Activated T-cell treated with anti-CD3 and anti-CD28 coated beads for 1 hour (primary cell): ENCODE measurements around the gene SECTM1.
"Not testable (repeated sequence)": the region's sequence is repeated elsewhere in the genome, so short reads cannot be mapped to it uniquely, and the experiment has no call there.

Experiments
- DNase-seq: peaks from one replicate; pipeline ENCODE4 v3.0.0-alpha.2; 2020; ENCODE audit warnings: low read depth

Gene SECTM1

DNA sequence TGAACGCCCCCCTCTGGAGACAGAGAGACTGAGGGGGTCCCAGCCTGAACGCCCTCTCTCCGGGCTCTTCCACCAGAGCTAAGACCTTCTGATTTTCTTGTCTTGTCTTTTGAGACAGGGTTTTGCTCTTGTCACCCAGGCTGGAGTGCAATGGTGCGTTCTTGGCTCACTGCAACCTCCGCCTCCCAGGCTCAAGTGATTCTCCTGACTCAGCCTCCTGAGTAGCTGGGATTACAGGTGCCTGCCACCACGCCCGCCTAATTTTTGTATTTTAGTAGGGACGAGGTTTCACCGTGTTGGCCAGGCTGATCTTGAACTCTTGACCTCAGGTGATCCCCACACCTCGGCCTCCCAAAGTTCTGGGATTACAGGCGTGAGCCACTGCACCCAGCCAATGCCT, 14.4 kb upstream of the SECTM1 start:
- DNase-seq, result not testable (repeated sequence)

- no peak for DNase-seq
Observed at GRCh38 chr17:82346342-82347300, 13.1 kb upstream of the SECTM1 start.

DNA sequence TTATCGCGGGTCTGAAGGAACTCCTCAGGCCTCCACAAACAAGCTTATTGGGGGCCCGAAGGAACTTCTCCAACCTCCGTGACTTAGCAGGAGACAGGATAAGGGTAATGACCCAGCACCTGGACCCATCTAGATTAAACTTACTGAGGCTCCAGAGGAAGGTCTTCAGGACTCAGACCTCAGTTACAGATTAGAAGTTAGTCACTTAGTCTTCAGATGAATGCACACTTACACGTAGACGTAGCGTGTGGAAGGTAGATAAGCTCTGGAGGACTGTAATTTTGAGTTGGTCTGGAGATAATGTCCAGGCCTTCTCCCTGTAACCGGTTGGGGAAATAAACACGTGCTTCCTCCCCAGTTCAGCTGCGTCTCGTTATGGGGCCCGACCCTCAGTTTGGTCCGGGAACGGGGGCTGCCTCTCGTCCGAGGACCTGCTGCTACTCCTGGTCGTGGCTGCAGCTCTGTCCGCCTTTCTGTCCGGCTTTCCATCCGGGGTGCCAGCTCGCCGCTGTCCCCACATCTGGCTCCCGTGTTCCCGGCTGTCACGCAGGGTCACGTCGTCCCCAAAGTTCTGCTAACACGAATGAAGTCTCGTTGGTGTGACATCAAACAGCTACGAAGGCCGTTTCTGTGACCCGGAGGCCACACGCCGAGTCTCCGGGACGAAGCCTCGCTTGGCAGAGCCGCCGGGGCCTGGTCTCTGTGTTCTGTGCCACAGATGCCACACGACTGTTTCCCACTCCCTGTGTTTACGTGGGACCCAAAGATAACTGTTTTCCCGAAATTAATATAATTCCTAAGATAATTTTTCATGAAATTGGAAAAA, 11.8 kb upstream of the SECTM1 start:
- no peak for DNase-seq

GRCh38 chr17:82344175-82344907, 10.8 kb upstream of the SECTM1 start:
- DNase-seq, result no peak

DNA sequence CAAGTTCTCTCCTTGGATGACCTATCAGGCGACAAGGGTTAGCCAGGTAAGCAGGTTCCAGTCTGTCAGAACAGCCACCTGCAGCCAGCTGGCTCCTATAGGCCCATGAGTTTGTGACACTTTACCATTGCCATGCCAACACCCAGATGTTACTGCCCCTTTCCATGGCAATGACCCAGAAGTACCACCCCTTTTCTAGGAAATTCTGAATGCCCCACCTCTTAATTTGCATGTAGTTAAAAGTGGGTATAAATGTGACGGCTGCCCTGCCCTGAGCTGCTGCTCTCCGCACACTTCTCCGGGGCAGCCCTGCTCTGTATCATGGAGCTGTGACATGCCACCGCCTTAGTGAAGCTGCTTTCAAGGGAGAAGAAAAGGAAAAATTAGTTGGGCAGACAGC, 10.0 kb upstream of the SECTM1 start:
- no peak for DNase-seq

DNA sequence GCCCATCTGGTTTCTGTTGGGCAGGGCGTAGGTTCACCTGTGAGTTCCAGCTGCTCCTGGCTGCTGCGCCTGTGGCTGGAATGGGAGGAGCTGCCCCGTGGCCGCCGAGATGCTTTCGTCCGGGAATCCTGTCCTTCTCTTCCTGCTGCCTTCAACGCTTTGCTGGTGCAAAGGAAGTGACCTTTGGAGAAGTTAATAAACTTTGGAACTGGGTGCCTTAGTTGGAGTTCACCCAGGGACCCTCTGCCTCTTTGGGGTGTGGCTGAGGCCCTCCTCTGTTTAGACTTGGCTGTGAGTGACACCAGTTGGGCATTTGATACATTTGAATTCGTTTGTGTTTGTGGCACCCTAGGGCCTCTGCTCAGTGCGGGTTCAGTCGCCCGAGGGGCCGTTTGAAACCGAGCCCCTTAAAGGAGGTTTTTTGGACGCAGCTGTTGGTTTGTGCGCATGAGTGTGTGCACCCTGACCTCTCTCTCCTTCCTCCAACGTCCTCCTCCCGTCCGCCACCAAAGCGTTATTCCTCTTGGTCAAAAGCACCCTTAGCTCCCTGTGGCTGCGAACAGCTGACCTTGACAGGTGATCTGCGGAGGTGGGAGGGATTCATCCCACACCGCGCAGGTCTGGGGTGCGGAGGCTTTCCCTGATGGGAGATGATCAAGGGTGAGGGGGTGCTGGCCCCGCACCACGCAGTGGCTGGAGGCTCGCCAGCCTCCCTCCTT, 9.0 kb upstream of the SECTM1 start:
- DNase-seq, result no peak

- no peak for DNase-seq
Observed at GRCh38 chr17:82339634-82340580, 6.3 kb upstream of the SECTM1 start.

- no peak for DNase-seq
Observed at GRCh38 chr17:82338858-82339633, 5.5 kb upstream of the SECTM1 start.

DNA sequence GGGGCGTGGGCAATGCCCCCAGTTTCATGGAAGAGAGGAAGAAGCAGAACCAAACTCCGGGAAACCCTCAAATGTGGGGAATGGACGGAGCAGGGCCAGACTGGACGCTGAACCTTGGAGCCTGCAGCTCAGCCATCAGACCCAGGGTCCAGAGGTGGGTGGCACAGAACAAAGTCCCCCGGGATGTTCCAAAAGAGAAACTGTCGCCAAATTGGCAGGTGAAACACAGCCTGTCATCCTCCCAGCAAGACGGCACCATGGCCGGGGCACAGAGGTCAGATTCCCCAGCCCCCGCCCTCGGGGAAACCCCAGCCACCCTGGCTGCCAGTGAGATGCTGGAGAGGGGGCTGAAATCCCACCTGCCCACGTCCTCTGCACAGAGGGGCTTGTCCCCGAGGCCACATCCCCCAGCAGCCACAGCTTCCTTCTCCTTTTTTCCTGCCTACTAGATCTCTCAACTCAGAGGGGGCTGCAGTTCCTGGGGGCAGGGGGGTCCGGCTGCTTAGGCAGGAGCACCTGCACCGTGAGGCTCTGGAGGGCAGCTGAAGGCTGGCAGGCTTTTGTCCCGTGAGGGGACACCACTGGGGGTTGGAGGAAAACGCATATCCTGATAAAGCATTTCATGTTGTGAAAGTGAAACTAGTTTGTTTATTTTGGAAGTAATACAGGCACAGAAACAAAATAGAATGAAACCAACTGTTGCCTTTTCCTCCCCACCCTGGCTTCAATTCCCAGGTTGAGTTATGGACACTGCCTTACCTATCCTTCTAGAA, 1.2 kb upstream of the SECTM1 start:
- DNase-seq, result no peak

DNA sequence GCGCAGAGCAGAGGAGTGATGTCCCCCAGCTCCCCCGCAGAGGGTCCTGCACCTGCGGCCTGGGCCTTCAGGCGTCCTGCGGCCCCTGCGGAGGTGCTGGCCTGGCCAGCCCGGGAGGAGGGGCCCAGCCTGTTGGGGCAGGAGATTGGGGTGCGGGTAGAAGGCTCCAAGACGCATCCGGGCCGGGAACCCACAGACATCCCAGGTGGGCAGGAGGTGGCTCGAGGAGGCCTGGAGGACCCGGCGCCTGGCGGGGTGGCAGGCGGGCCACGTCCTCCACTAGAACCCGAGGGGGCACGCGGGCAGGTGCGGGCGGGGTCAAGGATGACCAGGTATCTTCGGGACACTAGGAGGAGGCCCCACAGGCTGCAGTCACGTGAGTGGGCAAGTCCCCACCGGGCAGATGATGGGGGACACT, 647 bp upstream of the SECTM1 start:
- no peak for DNase-seq

DNA sequence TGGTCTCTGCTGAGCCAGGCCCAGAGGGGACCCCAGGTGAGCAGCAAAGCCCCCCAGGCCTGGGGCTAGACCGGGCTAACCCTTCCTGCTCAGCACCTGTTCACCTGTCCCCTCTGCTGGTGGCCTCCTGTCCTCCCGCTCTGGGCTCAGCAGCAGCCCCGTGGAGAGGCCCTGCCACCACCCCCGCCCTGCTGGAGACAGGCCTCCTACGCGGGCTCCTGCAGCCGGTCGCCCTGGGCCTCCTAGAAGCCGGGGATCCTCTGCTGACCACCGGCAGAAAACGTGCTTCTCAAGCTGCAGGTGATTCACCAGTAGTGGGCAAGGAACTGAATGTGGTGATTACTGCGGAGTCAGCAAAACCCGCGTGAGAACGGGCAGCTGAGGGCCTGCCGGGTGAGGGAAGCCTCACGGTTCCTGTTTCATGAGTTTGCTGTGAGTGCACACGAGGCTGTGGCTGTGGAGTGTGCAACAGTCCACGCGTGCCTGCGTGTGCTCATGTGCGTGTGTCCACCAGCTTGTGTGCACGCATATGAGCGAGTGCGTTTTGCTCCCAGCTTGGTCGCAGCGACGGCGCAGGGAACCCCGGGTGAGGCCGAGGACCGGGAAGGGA, 792 bp downstream of the SECTM1 start:
- no peak for DNase-seq

- no peak for DNase-seq
Observed at GRCh38 chr17:82331345-82331939, 2.1 kb downstream of the SECTM1 start.

DNA sequence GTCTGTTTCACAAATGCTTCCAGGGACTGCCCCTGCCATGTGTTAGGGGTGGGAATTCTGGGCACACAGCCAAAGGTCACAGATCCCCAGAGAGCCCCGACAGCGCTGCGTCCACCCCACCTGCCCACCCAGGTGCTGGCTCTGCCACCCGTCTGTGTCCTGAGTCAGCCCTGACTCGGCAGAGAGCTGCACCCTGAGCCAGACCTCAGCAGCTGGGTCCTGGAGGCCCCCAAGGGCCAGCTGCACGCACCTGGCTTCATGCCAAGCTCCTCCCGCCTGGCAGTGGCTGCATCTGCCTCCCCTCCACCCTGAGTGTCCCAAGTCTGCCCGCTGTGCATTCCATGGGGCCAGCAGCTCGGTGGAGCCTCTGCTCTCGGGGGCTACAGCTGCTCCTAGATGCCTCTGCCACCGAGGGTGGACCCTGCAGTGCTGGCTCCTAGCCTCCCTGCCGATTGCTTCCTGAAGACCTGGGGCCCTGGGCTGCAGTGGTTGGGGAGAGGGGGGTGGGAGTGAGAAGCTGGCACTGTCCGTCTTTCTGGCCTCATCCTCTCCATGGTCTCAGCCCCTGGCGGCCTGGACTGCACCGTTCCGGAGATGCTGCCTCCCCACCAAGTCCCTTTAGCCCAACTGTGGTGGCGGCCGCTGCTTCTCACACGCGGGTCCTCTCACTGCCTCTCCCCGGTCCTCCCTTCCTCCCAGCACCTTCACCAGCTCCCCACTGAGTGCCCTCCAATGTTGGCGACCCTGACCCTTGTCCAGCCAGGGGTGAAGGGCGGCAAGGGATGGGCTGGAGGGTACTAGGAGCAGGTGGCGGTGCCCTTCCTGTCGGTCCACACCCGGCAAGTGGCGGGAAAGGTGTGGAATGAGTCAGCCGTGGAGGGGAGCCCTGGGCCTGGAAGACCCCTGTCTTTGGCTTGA, 3.0 kb downstream of the SECTM1 start:
- DNase-seq, result no peak

GRCh38 chr17:82329683-82330321, 3.8 kb downstream of the SECTM1 start:
- no peak for DNase-seq

- DNase-seq, result no peak
Observed at GRCh38 chr17:82328994-82329507, 4.5 kb downstream of the SECTM1 start.
